GM18870 (cell line): ENCODE data around the gene RRP12.
"Not testable (repeated sequence)": the region's sequence is repeated elsewhere in the genome, so short reads cannot be mapped to it uniquely, and the experiment has no call there.

Source experiments
- ATAC-seq: cut with Tn5 transposase; IDR thresholded peaks from one replicate; pipeline ENCODE4 v1.9.1; 2021; ENCODE audit warnings: moderate library complexity; ENCODE audit not compliant: unreplicated experiment

The RRP12 gene

DNA sequence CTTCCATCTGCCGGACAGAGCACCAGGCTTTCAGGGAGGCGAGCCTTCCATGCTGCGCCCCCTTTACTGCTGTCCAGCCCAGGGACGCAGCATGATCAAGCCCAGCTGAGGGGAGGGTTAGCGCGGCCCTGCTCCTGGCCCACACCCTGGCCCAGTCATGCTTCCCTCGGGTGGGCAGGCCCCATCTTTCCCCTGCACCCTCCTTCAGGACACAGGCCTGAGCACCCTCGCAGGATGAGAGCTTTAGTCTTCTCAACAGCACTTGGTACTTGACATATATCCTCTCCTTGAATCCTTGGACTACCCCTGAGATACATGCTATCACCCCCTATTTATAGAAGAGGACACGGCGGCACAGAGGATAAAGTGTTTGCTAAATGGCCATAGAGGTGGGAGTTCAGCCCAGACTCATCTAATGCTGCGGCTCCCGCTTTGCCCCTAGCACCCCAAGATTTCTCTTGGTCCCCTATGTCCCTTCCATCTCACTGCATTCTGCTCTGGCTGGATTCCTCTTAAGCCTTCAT lies 34.0 kb downstream of the RRP12 start:
- ATAC-seq: no peak

GRCh38 chr10:97366572-97366971 lies 34.6 kb downstream of the RRP12 start:
- ATAC-seq: no peak

DNA sequence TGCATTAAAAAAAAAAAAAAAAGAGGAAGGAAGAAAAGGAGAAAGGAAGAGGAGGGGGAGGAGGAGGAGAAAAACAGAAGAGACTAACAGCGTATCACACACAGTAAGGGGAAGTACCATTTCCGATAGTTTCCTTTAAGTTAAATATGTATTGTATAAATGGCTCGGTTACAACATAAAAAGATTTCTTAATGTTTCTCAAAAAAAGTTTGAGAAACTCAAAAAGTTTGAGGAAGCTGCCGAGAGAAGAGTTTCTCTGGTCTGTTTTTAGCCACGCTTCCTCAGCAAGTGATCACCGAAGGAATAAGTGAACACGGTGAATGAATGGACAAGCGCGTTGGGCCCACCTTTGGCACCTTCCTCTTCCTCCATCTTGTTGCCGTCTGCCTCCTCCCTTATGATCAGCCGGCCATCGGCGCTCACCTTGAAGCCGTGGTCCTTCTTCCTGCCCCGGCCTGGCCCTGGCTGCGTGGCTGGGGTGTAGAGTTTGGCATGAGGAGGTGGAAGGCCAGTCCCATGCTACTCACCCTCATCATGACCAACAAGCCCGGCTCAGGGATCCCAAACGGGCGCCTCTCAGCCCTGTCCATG lies 35.3 kb downstream of the RRP12 start:
- no peak for ATAC-seq

DNA sequence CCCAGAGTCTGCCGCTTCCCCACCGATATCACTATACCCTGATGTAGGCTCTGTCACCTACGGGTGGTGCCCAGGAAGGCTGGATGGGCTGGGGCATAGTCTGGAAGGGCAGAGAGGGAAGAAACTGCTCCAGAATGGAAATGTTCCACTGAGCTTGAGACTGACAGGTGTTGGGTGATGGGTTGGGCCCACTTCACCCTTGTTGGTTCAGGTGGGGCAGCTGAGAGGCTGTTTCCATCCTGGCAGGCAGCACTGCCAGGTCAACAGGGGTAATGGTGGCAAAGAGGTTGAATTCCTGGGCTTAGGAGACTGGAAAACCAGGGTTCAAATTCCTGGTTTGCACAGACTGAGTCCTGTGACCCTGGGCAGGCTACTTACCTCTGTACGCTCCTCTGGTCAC lies 38.1 kb downstream of the RRP12 start:
- ATAC-seq: no peak

GRCh38 chr10:97362310-97363033 lies 38.7 kb downstream of the RRP12 start:
- no peak for ATAC-seq

DNA sequence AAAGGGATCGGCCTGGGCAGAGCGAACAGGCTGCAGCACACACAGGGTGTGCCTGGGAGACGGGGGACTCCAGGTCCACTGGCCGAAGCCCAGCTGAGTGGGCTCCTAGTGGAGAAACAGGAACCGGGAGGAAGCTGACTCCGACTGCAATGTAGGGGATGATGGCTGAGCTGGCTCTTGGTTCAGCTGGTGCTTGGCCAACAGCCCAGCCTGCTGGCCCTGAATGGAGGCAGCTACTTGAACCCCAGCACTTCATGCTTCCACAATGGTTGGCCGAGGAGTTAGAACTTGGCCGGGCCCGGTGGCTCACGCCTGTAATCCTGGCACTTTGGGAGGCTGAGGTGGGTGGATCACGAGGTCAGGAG lies 39.6 kb downstream of the RRP12 start:
- no peak for ATAC-seq

DNA sequence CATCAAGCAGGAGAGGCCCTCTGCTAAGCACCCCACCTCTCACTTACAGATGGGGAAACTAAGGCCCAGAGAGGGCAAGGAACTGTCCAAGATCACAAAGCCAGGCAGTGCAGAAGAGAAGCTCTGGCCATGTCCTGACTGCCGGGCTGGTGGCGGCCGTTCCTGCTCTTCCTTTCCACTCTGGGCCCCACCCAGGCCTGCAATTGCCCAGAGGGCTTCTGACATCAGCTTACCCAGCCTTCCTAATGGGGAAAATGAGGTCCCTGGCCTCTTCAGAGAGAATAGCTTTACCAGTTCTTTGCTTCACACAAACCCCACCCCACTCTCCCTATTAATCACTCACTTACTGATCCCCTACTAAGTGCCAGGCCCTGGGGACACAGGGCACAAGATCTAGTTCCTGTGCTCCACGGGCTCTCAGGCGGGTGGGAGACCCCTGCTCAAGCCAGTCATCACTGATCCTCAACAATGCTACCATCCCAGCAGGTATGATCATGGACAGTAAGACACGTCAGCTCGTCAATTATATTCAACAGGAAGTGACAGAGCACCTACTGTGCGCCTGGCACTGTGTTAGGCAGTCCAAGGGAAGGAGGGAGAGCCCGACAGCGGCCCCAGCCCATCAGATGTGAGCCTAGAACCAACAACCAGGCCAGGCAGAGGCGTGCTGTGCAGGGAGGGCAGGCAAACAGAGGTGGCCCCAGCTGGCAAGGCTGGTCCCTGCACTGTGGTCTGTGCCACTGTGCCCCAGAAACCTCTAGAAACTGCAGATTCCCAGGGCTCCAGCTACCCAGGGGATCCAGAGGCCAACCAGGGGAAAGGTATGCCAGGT lies 40.2 kb downstream of the RRP12 start:
- ATAC-seq: no peak

DNA sequence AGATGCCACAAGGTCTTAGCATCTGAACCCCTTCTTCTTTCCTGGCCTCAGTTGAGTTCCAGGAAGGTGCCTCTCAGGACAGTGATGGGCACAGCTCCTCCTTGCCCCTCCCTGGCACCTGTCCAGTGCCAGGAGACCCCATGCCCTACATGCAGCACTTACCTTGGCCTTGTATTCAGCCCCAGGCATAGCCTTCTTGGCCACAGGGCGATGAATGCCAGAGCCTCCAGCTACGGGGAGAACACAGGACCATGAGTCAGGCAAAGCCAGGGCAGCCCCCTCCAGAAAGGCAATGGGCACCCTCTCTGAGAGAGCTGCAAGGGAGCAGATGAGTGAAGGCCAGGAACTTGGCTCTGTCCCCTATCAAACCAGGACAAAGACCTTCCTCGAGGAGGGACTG lies 42.4 kb downstream of the RRP12 start:
- ATAC-seq: no peak

DNA sequence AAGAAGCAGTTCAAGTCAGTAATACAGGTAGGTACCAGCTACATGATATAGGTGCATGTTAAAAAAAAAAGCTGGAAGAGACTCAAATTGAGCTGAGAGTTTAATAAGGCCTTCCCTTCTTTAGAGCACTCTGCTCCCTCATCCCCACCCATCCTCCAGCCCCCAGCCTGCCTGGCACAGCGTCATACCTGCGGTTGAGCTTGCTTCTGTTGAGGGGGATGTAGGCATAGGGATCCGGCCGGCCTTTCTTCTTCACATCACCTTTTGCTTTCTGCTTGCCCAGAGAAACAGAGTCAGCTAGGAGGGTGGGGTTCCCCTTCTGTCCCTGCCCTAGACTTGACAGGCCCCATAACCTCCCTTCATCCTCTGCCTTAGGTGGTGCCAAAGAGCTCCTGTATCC lies 42.8 kb downstream of the RRP12 start:
- ATAC-seq: no peak

DNA sequence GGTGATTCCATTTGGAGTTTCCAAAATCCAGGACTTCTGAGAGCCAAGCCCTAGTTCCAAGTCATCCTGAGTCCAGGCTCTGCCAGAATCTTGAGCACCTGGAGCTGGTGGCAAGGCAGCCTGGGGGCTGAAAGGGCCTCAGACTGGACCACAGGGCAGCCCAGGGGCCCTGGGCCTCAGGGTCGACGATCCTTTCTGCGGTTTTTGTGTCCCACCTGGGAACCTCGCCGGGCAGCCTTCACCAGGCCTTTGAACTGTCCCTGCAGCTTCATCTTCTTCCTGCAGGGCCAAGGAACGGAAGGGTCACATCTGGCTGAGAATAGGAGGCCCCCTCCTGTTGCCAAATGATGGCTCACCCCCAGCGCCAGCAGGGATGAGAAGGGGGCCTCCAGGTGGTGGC lies 44.2 kb downstream of the RRP12 start:
- no peak for ATAC-seq

GRCh38 chr10:97356318-97356914 lies 44.7 kb downstream of the RRP12 start:
- no peak for ATAC-seq

- ATAC-seq: no peak
Measured at GRCh38 chr10:97355571-97355975, 45.6 kb downstream of the RRP12 start.

DNA sequence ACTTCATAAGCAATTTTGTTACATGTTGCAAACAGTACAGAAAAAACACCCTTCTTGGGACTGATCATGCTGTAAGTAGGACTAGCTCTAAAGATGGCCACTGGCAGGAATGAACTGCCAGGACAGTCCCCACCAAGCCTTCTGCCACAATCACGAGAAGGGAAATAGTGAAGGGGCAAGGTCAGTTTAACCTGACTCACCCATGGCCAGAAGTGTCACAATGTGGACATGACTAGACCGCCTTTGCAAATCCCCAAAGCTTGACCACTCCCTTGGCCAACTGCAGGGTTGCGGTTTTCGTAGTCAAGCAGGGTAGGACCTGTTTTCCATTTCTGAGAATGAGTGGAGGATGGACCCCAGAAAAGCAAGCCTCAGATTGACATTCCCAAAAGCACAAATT lies 47.2 kb downstream of the RRP12 start:
- no peak for ATAC-seq

GRCh38 chr10:97349752-97350513 lies 51.2 kb downstream of the RRP12 start:
- no peak for ATAC-seq

- ATAC-seq: no peak
Measured at GRCh38 chr10:97347317-97347716, 53.8 kb downstream of the RRP12 start.

- not testable (repeated sequence) for ATAC-seq
Measured at GRCh38 chr10:97343664-97344063, 57.5 kb downstream of the RRP12 start.

- no peak for ATAC-seq
Measured at GRCh38 chr10:97341416-97341815, 59.7 kb downstream of the RRP12 start.

GRCh38 chr10:97338041-97338440 lies 63.1 kb downstream of the RRP12 start:
- ATAC-seq: no peak

DNA sequence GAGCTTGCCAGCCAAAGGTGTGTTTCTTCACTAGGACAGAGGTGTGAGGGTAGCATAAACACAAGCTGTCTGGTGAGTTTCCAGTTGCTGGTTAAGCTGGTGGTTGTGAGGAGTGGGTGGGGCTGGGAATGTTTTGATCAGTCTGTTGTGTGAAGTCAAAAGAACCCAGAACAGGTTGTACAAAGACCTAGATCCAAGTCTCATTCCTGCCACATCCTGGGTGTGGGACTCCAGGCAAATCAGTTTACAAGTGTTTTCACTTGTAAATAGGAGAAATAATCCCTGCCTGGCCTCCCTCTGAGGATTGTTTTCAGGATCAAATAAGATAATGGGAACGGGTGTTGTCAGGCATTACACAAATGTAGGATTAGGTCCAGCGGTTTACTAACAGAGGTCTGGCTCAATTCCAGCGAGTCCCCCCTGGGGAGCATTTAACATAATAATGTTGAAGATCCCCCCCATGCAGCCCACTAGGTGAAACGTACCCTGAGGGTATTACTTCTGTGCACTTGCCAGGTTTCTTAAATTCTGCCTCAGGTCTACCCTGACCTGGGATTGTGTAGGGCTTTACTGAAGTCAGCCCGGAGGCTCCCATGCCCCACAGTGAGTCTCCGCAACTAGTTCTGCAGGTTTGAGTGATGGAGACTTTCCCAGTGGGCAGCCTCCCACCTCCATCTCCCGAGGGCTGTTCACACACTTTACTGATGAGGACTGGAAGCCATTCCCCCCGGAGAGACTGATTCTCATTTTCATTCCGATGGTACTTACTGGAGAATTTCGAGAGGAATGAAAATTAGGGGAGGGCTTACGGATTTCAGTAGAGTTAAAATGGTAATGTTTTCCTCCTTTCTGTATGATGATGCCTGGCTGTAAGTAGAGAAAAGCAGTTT lies 64.0 kb downstream of the RRP12 start:
- ATAC-seq: no peak

GRCh38 chr10:97336446-97336845 lies 64.7 kb downstream of the RRP12 start:
- ATAC-seq: no peak
